8988T (cell line): ENCODE results near the gene SRA1.
"Not testable (repeated sequence)": the region's sequence is repeated elsewhere in the genome, so short reads cannot be mapped to it uniquely, and the experiment has no call there.

Experiments used
- DNase-seq: peaks from one replicate; pipeline ENCODE4 v3.0.0; 2011

Gene SRA1

DNA sequence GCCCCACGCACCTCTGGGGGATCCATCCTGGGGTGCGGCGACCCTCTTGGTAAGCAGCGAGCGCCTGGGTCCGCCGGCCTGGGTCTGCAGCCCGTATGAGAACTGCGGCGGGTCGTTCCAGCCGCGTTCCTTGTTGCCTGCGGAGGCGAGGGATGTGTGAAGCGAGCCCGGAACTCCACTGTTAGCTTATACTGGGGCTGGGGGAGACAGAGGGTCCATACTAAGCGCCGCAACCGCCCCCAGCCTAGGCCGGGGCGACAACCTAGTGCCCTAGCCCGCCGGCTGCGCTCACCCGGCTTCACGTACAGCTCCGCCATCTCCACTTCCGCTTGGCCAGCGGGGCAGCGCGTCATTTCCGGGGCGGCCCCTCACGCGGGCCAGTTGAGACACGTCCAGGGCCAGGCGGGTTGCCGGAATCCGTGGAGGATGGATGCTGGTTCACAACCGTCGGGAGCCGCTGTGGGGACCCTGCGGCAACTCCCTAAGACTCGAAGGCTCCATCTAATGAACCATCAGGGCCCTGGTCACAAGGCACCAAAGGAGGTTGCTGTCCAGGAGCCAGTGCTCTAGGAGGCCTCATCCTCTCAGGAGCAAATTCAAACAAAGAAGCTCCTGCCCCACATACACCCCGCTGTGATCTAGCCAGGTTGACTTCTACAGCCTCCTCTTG lies at the start of gene SRA1:
SRA1 (minus strand) TSS at position 338 of the 670 bp plus-strand sequence; CDS start at position 317, 21 bp downstream.
- peak; percentile 94 for DNase-seq

DNA sequence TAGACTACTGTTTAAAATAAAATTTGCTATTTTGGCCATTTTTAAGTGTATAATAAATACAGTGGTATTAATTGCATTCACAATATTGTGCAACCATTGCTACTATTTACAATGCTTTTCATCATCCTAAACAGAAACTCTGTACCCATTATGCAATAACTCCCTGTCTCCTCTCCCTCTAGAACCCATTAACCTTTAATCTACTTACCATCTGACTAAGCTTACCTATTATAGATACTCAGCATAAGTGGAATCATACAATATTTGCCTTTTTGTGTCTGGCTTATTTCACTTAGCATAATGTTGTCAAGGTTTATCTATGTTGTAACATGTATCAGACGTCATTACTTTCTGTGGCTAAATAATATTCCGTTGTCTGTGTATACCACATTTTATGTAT lies 49.8 kb upstream of the SRA1 start:
- no peak for DNase-seq

- no peak for DNase-seq
Observed at GRCh38 chr5:140605879-140606278, 48.6 kb upstream of the SRA1 start.

- no peak for DNase-seq
Observed at GRCh38 chr5:140603734-140604133, 46.5 kb upstream of the SRA1 start.

- not testable (repeated sequence) for DNase-seq
Observed at GRCh38 chr5:140603446-140603698, 46.1 kb upstream of the SRA1 start.

DNA sequence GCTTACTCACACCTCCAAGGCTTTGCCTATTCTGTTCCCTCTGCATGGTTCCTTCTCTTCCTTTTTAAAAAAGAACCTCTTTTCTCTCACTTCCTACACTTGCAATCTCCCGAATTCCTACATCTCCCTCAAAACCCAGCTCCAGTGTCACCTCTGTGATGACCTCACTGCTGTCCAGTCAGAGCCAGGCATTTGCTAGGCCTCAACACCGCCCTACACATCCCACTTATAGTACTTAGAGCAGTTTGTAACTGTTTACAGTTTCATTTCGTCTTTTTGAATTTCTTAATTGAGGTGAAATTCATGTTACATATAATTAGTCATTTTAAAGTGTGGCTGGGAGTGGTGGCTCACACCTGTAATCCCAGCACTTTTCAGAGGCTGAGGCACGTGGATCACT lies 44.9 kb upstream of the SRA1 start:
- no peak for DNase-seq

- no peak for DNase-seq
Observed at GRCh38 chr5:140600096-140600495, 42.8 kb upstream of the SRA1 start.

- DNase-seq, result no peak
Observed at GRCh38 chr5:140598836-140599235, 41.6 kb upstream of the SRA1 start.

GRCh38 chr5:140596321-140596741 lies 39.1 kb upstream of the SRA1 start:
- no peak for DNase-seq

DNA sequence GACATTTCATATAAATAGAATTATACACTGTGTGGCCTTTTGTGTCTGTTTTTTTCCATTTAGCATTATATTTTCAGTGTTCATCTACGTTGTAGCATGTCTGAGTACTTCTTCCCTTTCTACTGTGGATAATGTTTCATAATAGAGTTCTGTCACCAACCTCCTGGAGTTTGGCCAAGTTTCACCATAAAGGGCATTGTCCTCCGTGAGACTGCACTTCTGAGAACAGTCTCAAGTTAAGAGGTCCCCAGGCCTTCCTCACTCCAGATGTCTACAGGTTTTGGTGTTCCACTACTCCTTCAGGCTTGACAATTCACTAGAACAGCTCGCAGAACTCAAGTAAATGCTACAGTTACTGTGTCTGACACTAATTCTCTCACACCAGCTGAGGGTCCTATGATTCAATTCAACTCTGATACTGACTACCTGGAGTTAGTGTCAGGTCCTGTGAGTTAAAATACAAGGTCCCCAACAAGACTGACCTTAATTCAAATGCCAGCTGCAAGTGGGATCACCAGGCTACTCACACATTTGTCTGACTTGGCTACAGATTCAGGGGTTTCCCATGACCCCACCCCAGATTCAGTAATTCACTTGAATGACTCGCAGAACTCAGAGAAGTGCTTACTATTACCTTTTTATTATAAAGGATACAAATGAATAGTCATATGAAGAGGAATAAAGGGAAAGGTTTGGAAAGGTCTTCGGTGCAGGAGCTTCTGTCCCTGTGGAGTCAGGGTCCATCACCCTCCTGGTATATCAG lies 38.4 kb upstream of the SRA1 start:
- no peak for DNase-seq

- no peak for DNase-seq
Observed at GRCh38 chr5:140594169-140594568, 36.9 kb upstream of the SRA1 start.

DNA sequence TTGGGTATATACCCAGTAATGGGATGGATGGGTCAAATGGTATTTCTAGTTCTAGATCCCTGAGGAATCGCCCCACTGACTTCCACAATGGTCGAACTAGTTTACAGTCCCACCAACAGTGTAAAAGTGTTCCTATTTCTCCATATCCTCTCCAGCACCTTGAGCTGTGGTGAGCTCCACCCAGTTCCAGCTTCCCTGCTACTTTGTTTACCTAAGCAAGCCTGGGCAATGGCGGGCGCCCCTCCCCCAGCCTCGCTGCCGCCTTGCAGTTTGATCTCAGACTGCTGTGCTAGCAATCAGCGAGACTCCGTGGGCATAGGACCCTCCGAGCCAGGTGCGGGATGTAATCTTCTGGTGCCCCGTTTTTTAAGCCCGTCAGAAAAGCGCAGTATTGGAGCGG lies 35.8 kb upstream of the SRA1 start:
- not testable (repeated sequence) for DNase-seq

- DNase-seq, result no peak
Observed at GRCh38 chr5:140591747-140592372, 34.6 kb upstream of the SRA1 start.

- no peak for DNase-seq
Observed at GRCh38 chr5:140590861-140591260, 33.6 kb upstream of the SRA1 start.

DNA sequence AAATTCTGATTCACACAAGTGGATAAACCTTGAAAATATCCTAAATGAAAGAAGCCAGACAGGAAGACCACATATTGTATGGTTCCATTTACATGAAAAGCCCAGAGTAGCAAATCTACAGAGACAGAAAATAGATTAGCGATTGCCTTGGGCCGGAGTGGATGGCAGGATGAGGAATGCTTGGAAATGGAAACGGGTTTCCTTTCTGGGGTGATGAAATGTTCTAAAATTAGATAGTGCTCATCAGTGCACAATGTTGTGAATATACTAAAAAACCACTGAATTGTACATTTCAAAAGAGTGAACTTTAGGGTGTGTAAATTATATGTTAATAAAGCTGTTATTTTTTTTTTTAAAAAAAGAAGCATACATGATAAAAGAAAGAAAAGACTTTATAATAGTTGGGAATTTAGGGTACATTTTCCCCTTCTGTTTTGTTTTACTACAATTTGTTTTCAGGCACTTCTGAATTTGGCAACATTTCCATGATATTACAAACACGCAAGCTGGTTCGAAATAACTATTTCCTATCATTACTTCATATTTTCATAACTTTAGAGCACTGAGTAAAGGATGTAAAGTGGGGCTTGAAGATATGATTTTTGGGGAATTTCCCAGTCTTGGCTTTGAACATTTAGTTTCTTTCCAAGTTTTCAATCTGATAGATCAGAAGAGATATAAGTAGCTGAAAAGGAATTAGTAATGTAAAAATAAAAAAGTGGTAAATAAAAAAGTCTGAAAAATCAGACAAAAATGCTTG lies 31.2 kb upstream of the SRA1 start:
- DNase-seq, result no peak

- no peak for DNase-seq
Observed at GRCh38 chr5:140587495-140587894, 30.2 kb upstream of the SRA1 start.

DNA sequence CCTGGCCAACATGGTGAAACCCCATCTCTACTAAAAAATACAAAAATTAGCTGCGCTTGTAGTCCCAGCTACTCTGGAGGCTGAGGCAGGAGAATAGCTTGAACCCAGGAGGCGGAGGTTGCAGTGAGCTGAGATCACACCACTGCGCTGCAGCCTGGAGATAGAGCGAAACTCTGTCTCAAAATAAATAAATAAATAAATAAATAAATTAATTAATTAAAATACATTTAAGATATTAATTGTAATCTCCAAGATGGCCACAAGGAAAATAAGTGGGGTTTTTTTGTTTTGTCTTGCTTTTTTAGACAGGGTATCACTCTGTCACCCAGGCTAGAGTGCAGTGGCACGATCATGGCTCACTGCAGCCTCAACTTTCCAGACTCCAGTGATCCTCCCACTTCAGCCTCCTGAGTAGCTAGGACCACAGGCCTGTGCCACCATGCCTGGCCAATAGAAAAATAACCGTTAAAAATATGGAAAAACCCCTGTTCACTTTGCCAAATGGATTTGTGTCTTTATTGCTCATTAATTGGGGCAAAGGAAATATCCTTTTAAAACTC lies 22.0 kb upstream of the SRA1 start:
- not testable (repeated sequence) for DNase-seq

- DNase-seq, result no peak
Observed at GRCh38 chr5:140576776-140577201, 19.5 kb upstream of the SRA1 start.

- no peak for DNase-seq
Observed at GRCh38 chr5:140575309-140575708, 18.0 kb upstream of the SRA1 start.

- DNase-seq, result no peak
Observed at GRCh38 chr5:140574165-140574564, 16.9 kb upstream of the SRA1 start.

- no peak for DNase-seq
Observed at GRCh38 chr5:140573683-140574082, 16.4 kb upstream of the SRA1 start.

- DNase-seq, result no peak
Observed at GRCh38 chr5:140571105-140571504, 13.8 kb upstream of the SRA1 start.

- DNase-seq, result no peak
Observed at GRCh38 chr5:140570488-140570887, 13.2 kb upstream of the SRA1 start.
